H1 (cell line): ENCODE results near the gene PAIP1. TPM values are rescaled to one million over a fixed set of nuclear protein-coding genes. Genes with fewer than 3 reads are reported as not detected.

ENCODE experiments used
- HDAC2 ChIP-seq, 2 experiments: fragments of 300-600 bp in 1 of 2; sonication (generic) in 1 of 2; IDR thresholded peaks; 2 replicates each; pipeline ENCODE4 v1.6.1; 2011 to 2012; ENCODE audit warnings: low read depth in 2 of 2, low read length in 2 of 2, mild to moderate bottlenecking in 2 of 2, moderate library complexity in 2 of 2, borderline replicate concordance in 1 of 2, inconsistent platforms in 1 of 2
- HDAC6 ChIP-seq: IDR thresholded peaks from one replicate; pipeline ENCODE4 v1.7.1; 2012; ENCODE audit warnings: low read depth, mild to moderate bottlenecking, inconsistent platforms, low read length, moderate library complexity
- NRF1 ChIP-seq: IDR thresholded peaks from 2 replicates; pipeline ENCODE4 v1.6.1; 2011; ENCODE audit warnings: mild to moderate bottlenecking, low read depth, low read length, improper control_type of control experiment
- SRF ChIP-seq: IDR thresholded peaks from 2 replicates; pipeline ENCODE4 v1.6.1; 2011; ENCODE audit warnings: mild to moderate bottlenecking, low read depth, low read length, moderate library complexity
- polyA plus RNA-seq, 7 experiments: library from polyadenylated mRNA; depleted of rRNA in 3 of 7; stranded (reverse) in 5 of 7; unstranded in 2 of 7; fragments of >200 nt in 5 of 7; fragments of 200-250 nt in 2 of 7; gene quantifications; 1 replicate in 5 of 7; 2 replicates in 1 of 7; 4 replicates in 1 of 7; pipeline versions ENCODE4 v1.2.1 to v1.2.3, GENCODE V29; 2011 to 2013; ENCODE audit warnings: missing spikeins in 2 of 7, mixed read lengths in 2 of 7
- total RNA-seq: library from RNA; stranded (reverse); fragmentation: NEBNext Ultra II Directional; extraction: Animal tissue kit (Norgen Biotek cat#: 25700); gene quantifications from 2 replicates; pipeline ENCODE4 v1.2.1, GENCODE V29; 2021

The PAIP1 gene
- total and polyA plus RNA-seq, 2 of the 8 experiments (the other 6 are each of a cell fraction or from before 2014, with no cell fraction given) = 62.9 to 89.5 TPM

DNA sequence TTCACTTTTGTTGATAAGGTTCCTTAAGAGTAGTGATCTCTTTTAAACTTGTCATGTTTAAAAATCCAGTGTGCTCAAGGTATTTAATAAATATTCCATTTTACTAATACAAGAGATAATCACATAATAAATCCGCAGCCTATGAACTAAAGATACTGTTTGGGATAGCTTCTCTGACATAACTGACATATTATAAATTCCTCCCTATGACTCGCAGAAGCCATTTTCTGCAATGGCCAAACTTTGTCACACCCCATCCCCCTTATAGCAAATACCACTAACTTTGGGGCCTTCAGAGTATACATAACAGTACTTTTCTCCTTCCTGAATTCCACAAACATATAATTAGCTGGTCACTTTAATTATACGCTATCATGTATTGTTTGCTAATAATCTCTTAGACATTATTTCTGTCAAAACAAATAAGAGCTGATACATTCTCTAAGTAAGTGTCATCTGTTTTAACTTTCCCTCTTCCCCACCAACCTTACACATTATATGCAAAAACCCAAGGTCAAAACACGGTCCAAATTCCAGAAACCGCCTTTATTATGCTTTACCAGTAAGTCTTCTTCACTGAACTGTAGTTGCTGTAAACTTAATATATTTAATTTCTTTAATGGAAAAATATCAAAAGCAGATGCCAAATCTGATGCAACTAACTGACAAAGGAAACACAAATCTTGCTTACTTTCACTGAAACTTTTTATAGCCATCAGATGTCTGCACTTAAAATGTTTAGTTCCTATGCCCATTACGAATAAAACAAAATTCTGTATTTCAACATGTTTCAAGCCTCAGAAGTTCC is 74.2 kb downstream of the PAIP1 start (continued):
- no peak for TF ChIP-seq SRF
- no peak for TF ChIP-seq NRF1
- TF ChIP-seq HDAC6 = no peak
- TF ChIP-seq HDAC2 (IDR thresholded peaks at IDR 0.05; ENCODE audit: borderline replicate concordance in 1 of 2, low read depth in 2 of 2, low read length in 2 of 2) = no peak

Other genes with a start within 250 kb of the PAIP1 start
- gene HMGCS1, start 243.7 kb downstream of the PAIP1 start, total RNA-seq = 230 and 236 TPM in 2 replicates
- gene HMGCS1, start 243.7 kb downstream of the PAIP1 start, polyA plus RNA-seq (2011; rRNA removed) = 45.2 and 63.6 TPM in 2 replicates
- not detected in 2 replicates for gene CCL28, start 144.7 kb downstream of the PAIP1 start, total RNA-seq
- 0.95 and 1.1 TPM in 2 replicates for gene CCL28, start 144.7 kb downstream of the PAIP1 start, polyA plus RNA-seq (2011; rRNA removed)
- 6.2 TPM in 2 replicates for gene TMEM267, start 73.2 kb downstream of the PAIP1 start, total RNA-seq
- gene TMEM267, start 73.2 kb downstream of the PAIP1 start, polyA plus RNA-seq (2011; rRNA removed) = 3.0 and 4.8 TPM in 2 replicates
- gene C5orf34, start 41.9 kb downstream of the PAIP1 start, total RNA-seq = 8.6 and 11.3 TPM in 2 replicates
- gene C5orf34, start 41.9 kb downstream of the PAIP1 start, polyA plus RNA-seq (2011; rRNA removed) = 5.1 and 6.8 TPM in 2 replicates
- gene NNT, start 46.1 kb upstream of the PAIP1 start, total RNA-seq = 19.6 and 22.2 TPM in 2 replicates
- gene NNT, start 46.1 kb upstream of the PAIP1 start, polyA plus RNA-seq (2011; rRNA removed) = 8.9 and 11.0 TPM in 2 replicates